GM18858 (cell line): ENCODE results near the gene SCG3.
"Not testable (repeated sequence)": the region's sequence is repeated elsewhere in the genome, so short reads cannot be mapped to it uniquely, and the experiment has no call there.

Source experiments
- ATAC-seq: cut with Tn5 transposase; IDR thresholded peaks from one replicate; pipeline ENCODE4 v1.9.1; 2021; ENCODE audit not compliant: unreplicated experiment

The SCG3 gene

DNA sequence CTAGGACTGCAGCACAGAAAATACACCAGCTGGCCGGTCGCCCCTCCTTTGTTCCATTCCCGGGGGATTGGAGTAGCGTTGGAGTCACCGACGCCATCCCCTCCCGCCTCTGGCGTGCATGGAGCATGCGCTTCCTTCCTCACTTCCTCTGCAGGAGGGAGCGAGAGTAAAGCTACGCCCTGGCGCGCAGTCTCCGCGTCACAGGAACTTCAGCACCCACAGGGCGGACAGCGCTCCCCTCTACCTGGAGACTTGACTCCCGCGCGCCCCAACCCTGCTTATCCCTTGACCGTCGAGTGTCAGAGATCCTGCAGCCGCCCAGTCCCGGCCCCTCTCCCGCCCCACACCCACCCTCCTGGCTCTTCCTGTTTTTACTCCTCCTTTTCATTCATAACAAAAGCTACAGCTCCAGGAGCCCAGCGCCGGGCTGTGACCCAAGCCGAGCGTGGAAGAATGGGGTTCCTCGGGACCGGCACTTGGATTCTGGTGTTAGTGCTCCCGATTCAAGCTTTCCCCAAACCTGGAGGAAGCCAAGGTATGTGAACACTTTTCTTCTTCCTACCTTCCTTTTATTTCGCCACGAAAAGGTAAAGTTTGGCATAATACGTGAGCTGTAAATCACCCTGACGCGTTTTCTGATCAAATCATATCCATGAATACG is at the start of gene SCG3:
Gene SCG3 (plus strand): TSS at position 201 of the 661 bp plus-strand sequence. CDS start 253 bp downstream, at position 454.
- ATAC-seq, result no peak

DNA sequence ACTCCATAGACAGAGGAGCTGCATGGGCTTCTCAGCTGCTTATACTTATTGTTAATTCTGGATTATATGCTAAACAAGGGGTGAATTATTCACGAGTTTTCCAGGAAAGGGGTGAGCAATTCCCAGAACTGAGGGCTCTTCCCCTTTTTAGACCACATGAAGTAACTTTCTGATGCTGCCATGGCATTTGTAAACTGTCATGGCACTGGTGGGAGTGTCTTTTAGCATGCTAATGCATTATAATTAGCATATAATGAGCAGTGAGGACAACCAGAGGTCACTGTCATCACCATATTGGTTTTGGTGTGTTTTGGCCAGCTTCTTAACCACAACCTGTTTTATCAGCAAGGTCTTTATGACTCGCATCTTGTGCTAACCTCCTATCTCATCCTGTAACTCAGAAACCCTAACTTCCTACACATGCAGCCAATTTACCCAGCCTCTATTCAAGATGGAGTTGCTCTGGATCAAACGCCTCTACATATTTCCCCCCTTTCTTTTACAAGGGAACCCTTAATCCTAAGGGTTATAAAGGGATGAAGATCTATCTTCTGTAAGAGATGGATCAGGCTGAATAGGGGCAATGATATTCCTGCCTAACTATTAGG is 46.6 kb upstream of the SCG3 start:
- ATAC-seq, result no peak

DNA sequence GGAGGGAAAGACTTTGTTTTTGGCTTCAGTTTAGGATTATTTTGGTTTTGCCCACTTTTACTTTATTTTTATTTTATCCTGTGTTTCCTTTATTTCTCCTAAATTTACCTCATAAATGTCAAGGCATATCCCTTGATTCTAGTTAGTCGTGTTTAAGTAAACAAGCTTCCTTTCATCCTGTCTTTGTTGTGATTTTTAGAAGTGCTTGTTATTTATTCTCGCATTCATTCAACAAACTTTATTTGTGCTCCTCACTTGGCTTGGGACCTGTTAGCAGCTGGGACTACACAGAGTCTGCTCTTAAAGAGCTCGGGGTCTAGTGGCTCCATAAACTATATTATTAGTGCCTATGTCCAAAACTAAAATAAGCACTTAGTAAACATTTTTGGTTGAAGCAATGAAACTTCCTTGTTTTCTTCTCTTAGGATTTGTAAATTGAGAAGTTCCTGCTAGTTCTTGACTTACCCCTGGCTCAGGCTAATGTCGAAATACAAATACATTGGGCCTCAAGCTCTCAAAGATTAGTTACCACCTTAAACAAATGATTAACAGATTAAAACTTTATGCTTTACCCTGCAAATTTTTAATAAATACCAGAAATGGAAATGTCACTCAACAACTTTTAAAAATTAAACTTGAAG is 39.7 kb upstream of the SCG3 start:
- ATAC-seq, result no peak

DNA sequence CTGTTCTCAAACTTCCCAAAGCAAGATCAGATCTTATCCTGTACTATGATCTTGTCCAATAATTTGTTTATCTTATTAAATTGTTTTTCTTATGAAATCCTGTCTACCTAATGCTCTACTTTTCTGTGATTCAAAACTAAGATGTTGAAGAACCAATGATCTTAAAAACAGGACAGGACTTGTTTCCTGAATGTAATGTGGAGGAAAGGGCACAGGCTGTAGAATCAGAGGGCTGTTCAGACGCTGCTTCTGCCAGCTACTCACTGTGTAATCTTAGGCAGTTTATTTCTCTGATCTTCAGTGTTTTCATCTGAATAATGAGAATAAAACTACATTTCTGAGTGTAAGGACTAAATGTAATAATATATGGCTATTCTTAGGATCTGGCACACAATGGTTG is 38.6 kb upstream of the SCG3 start:
- no peak for ATAC-seq

DNA sequence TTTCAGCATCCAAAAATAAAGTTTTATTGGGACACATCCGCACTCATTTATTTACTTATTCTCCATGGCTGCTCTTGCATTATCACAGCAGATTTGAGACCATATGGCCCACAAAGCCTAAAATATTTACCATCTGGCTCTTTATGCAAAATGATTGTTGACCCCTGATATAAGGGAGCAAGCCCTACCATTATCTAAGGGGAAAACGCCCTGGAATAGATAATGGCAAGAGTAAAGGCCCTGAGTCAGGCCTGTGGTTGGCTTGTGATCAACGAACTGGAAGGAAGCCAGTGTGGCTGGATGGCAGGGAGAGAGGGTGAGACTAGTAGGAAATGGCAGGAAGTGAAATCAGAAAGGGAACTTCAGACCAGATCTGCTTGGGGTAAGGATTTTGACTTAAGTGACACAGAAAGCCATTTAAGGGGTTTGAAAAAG is 34.2 kb upstream of the SCG3 start:
- ATAC-seq, result no peak

DNA sequence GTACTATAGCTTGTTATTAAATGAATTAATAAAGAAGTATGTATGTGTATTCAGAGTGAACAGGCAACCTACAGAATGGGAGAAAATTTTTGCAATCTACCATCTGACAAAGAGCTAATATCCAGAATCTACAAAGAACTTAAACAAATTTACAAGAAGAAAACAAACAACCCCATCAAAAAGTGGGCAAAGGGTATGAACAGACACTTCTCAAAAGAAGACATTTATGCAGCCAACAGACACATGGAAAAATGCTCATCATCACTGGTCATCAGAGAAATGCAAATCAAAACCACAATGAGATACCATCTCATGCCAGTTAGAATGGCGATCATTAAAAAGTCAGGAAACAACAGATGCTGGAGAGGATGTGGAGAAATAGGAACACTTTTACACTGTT is 33.2 kb upstream of the SCG3 start:
- ATAC-seq, result not testable (repeated sequence)

DNA sequence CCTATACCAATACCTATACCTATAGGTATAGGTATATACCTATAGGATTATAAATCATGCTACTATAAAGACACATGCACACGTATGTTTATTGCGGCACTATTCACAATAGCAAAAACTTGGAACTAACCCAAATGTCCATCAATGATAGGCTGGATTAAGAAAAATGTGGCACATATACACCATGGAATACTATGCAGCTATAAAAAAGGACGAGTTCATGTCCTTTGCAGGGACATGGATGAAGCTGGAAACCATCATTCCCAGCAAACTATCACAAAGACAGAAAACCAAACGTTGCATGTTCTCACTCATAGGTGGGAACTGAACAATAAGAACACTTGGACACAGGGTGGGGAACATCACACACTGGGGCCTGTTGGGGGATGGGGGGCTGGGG is 32.7 kb upstream of the SCG3 start:
- not testable (repeated sequence) for ATAC-seq

DNA sequence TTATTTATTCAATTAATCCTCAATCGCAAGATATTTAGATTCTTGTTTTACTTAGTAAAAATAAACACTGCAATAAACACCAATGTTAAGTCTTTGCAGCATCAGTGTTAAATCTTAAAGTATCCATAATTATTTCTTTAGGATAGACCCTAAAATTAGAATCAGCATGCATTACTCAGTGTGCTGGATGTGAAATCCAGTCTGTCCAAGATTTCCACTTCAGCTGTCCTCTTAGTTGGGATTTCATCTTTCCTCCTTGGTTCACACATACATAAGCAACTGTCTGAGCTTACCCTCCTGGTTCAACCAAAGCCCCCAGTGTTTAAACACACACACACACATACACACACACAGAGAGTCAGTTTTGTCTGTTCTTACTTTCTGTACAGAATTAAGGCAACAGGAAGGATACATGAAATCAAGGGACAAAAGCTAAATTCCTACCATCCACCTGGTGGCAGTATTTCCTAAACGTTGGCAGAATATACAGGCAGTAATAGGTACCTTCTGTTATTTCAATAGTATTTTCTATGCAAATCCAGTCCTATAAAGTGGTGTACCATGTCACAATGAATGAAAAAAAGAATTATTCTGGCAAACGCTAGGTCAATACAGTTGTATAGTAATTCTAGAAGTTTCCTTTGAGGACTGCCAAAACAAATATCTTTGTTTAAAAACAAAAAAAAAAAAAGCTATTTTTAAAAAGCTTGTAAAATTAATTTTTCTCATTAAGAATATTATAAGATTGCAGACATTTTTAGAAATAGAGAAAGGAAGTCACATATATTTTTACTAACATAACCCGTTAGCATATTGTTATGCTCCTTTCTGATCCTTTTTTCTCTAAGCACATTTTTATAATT is 31.4 kb upstream of the SCG3 start:
- ATAC-seq, result peak; percentile 47

DNA sequence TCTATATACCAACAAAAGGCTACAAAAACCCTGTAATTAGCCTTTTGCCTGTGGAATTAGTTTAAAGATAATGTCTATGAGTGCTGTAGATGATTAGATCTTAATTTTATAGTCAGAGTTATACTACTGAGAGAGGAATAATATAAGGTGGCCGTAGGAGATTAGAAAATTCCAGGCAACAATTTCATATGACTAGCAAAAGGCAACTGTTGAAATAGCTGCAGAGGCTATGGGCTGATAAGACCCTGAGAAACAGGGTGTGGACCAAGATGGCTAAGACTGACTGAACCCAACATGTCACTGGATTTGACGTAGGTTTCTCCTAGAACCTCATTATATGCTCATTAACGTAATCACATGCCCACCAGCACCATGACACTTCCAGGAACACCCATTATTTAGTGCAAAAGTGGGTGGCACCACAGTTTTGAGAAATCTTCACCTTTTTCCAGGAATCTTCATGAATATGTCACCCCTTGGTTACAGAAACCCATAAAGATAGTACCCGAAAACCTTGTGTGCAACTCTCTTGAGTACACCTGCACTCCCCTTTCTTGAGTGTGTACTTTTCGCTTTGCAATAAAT is 29.1 kb upstream of the SCG3 start:
- ATAC-seq, result no peak

DNA sequence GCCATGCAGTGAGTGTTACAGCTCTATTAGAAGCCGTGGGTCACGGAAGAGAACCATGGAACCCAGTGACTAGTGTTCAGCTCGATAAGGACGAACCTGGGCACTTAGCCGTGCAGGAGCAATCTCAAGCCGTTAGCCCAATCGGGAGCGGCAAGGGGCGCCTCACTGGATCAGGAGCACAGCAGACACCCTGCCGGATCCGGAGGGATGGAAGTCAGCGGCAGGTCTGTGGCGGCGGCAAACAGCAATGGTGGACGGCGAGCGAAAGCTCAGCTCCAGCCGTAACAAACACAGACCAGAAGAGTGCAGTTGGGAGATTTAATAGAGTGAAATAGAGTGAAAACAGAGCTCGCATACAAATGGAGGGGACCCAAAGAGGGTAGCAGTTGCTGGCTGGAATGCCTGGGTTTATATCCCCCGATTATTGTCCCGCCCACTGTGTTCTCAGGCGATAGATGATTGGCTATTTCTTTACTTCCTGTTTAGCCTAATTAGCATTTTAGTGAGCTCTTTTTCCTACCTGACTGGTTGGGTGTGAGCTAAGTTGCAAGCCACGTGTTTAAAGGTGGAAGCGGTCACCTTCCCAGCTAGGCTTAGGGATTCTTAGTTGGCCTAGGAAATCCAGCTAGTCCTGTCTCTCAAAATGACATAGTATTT is 25.8 kb upstream of the SCG3 start:
- ATAC-seq, result not testable (repeated sequence)

DNA sequence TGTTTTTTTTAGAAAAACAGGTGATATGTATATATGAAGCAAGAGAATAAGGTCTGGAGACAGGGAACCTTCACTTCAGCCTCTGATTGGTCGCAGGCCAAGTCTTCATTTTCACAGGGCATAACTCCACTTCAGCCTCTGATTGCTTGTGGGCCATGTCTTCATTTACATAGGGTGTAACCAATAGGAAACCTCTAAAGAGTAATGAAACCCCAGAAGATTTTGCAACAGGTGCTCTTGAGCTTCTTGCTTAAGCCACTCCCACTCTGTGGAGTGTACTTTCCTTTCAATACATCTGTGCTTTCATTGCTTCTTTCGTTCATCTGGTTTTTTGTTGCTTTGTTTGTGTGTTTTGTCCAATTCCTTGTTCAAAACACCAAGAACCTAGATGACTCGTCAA is 22.6 kb upstream of the SCG3 start:
- ATAC-seq, result no peak

DNA sequence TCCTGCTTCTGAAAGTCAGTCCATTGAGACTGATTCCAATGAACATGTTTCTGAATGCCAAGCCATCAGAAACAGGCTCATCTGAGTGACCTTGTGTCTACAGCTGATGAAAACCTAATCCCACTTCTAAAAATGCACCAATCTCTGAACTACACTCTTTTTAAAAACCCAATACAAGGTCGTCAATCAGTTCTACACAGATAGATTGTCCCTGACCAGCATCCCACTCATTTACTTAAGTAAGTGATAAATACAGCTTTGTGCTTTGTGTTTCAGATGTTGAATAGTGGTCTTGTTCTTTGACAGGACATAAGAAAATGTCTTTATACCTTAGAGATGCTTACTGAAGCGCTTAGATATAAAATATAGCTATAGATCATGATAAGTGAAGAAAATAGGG is 20.2 kb upstream of the SCG3 start:
- ATAC-seq, result no peak

DNA sequence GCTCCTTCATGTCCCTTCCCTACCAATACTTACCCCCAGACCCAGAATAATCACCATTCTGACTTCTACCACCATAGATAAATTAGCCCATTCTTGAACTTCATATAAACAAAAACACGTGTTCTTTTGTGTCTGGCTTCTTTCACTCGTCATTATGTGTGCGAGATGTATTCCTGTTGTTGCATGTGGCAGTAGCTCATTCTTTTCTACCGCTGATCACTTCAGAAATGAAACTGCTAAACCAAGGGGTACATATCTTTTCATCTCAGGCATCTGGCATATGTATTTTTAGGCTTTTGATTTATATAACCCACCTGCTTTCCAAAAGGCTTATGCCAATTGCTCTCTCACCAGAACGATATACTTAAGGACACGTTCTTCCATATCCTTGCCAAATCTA is 13.8 kb upstream of the SCG3 start:
- ATAC-seq, result no peak

DNA sequence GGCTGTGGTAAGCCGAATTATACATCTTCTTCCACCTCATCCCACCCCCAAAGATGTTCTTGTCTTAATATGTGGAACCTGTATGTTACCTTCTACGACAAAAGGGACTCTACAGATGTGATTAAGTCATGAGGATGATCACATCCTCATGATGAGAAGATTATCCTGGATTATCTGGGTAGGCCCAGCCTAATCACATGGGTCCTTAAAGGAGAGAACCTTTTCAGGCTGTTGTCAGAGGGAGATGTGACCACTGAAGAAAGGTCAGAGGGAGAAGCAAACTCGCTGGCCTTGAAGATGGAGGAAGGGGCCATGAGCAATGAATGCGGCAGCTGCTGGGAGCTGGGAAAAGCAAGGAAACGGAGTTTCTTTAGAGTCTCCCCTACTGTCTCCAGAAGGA is 12.9 kb upstream of the SCG3 start:
- no peak for ATAC-seq

DNA sequence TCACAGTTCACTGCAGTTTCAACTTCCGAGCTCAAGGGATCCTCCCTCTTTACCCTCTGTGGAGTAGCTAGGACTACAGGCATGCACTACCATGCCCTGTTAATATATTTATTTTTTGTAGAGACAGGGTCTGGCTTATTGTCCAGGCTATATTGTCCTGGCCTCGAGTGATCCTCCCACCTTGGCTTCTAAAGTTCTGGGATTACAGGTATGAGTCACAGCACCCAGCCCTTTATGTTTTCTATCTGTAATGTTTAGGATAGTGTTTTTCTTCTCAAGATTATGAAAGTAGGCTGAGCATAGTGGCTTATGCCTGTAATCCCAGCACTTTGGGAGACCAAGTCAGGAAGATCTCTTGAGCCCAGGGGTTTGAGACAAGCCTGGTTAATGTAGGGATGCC is 11.9 kb upstream of the SCG3 start:
- no peak for ATAC-seq

DNA sequence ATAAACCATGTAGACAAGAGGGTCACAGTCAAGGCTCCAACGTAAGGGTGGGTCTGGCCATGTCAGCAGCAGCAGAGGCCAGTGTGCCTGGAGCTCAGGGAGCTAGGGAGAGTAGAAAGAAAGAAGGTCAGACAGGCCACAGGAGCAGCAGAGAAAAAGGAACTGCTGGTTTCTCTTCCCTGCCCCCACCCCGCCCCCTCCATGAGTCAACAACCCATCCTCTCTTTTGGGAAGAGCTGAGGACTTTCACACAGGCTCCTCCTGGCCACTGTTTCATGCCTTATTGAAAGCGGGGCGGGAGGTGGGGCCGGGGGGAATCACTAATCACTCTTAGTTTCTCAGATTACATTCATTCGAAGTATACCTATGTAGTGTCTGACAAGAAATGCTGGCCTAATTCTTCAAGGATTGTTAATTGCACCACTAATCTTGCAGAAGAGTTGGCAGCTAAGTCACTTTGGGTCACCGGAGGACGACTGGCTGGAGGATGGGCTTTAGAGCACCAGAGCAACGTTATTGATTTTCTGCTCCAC is 9.1 kb upstream of the SCG3 start:
- no peak for ATAC-seq

DNA sequence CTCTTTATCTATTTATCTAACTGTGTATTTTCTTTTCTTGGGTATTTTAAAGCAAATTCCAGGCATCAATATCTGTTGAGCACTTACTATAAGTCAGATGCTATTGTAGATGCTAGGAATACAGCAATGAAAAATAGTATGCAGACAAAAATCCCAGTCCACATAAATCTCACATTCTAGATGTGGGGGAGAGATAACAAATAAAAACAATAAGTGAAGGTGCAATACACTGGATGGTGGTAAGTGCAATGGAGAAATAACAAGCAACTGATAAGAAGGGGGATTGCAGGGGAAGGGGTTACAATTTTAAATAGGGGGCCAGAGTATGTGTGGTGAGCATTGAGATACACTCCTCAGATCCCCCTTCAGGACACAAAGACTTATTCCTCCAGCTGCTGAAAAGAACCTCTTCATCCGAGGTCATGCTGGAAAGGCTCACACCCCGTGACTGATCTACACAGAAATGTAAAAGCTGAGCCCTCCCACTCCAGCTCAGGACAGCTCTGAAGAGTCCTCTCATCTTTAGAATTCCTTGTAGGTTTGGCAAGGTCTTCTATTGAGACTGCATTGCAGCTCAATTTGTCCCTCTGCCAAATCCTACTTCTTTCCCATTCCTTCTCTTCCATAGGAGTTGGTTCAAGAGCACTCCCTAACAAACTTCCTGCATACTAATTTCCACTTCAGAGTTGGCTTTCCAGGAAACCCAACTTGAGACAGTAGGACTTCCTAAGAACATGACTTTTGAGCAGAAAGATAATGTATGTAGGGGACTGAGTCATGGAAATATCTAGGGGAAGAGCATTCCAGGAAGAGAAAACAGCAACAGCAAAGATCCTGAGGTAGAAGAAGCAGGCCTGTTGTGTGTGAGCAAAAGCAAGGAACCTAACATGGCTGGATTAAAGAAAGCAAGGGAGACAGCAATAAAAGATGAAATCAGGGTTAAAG is 8.1 kb upstream of the SCG3 start:
- ATAC-seq, result no peak

DNA sequence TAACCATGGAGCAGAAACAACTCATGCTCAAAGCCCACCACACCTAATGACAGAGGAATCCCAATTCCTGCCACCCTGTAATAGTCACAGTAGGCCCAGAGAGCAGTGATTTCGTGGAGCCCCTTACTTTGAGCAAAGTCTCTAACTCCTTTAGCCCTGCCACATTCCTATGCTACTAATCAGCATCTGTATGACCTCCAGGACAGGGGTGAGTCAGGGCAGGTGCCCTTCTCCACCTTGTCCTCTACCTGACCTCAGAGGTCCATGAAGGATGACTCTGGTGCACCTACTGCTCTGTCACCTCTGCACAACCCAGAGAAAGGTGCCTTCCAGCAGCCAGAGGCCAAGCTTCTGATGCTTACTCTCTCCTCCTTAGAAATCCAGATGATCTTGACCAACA is 6.1 kb upstream of the SCG3 start:
- ATAC-seq, result no peak

DNA sequence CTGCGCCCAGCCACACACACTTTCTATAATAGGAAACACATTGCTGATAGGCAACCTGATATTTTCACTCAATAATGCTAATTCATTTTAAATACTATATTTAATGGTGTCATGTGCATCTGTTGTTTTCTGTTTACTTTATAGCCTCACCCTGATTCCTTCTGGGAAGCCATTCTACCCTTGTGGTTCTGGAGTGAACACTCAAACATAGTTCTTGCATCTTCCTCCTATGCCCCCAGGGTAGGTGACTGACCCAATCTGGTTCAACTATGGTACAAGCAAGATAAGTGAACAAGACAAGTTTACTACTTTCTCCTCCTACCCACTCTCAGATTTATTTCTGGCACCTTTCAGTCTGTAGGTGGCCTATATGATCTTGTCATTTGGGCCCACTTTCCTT is 4.3 kb upstream of the SCG3 start:
- ATAC-seq, result no peak
